ENCODE data around the gene TNFRSF1A. TPM values are rescaled to one million over a fixed set of nuclear protein-coding genes. Genes with fewer than 3 reads are reported as not detected.

TNFRSF1A gene
- polyA plus RNA-seq, 10 donors = 55.2 to 91.6 (median 67.5) TPM

GRCh38 chr12:6280053-6280469, 61.8 kb downstream of the TNFRSF1A start:
- peak in 1 of 3 donors; percentile 84 for DNase-seq

- no peak for DNase-seq
These were observed 62.2 kb downstream of the TNFRSF1A start for GRCh38 chr12:6279631-6280030.

GRCh38 chr12:6279256-6279628, 62.6 kb downstream of the TNFRSF1A start:
- no peak for DNase-seq

Other genes with a start within 250 kb of the TNFRSF1A start
- 10 to 100 TPM; 45.0 to 94.1 (median 61.6) TPM for gene VWF, start 217.4 kb downstream of the TNFRSF1A start, polyA plus RNA-seq (ENCODE audit: insufficient read length in 10 of 10)
- gene CD9, start 141.7 kb downstream of the TNFRSF1A start, polyA plus RNA-seq (ENCODE audit: insufficient read length in 10 of 10) = 100 to 1,000 TPM in 1 of 10 donors, 10 to 100 TPM in 9; 48.6 to 102 (median 70.8) TPM
- 1 to 10 TPM in 4 of 10 donors, under 1 TPM in 6; 0.10 to 2.5 (median 0.88) TPM for gene PLEKHG6, start 31.4 kb downstream of the TNFRSF1A start, polyA plus RNA-seq (ENCODE audit: insufficient read length in 10 of 10)
- gene SCNN1A, start 33.5 kb upstream of the TNFRSF1A start, polyA plus RNA-seq (ENCODE audit: insufficient read length in 10 of 10) = 1 to 10 TPM in 1 of 10 donors, under 1 TPM in 5, not detected in 4; 0.36 to 1.2 (median 0.40) TPM
- gene LTBR, start 42.1 kb upstream of the TNFRSF1A start, polyA plus RNA-seq (ENCODE audit: insufficient read length in 10 of 10) = 10 to 100 TPM; 28.5 to 44.4 (median 35.7) TPM
- 1 to 10 TPM in 4 of 10 donors, under 1 TPM in 6; 0.34 to 5.9 (median 0.86) TPM for gene CD27, start 102.9 kb upstream of the TNFRSF1A start, polyA plus RNA-seq (ENCODE audit: insufficient read length in 10 of 10)
- 10 to 100 TPM in 3 of 10 donors, 1 to 10 TPM in 7; 5.4 to 11.6 (median 9.0) TPM for gene TAPBPL, start 110.0 kb upstream of the TNFRSF1A start, polyA plus RNA-seq (ENCODE audit: insufficient read length in 10 of 10)
- 10 to 100 TPM in 4 of 10 donors, 1 to 10 TPM in 6; 6.6 to 18.1 (median 9.0) TPM for gene VAMP1, start 128.6 kb upstream of the TNFRSF1A start, polyA plus RNA-seq (ENCODE audit: insufficient read length in 10 of 10)
- 100 to 1,000 TPM; 117 to 156 (median 137) TPM for gene MRPL51, start 151.2 kb upstream of the TNFRSF1A start, polyA plus RNA-seq (ENCODE audit: insufficient read length in 10 of 10)
- gene NCAPD2, start 152.0 kb upstream of the TNFRSF1A start, polyA plus RNA-seq (ENCODE audit: insufficient read length in 10 of 10) = 10 to 100 TPM; 28.4 to 52.4 (median 37.9) TPM
- 1,000 to 10,000 TPM; 2,765 to 4,884 (median 4,736) TPM for gene GAPDH, start 192.4 kb upstream of the TNFRSF1A start, polyA plus RNA-seq (ENCODE audit: insufficient read length in 10 of 10)
- gene IFFO1, start 214.0 kb upstream of the TNFRSF1A start, polyA plus RNA-seq (ENCODE audit: insufficient read length in 10 of 10) = 10 to 100 TPM; 19.8 to 37.0 (median 30.3) TPM
- 10 to 100 TPM; 18.6 to 26.9 (median 23.8) TPM for gene NOP2, start 226.2 kb upstream of the TNFRSF1A start, polyA plus RNA-seq (ENCODE audit: insufficient read length in 10 of 10)